ENCODE data around the gene PARVG. TPM values are rescaled to one million over a fixed set of nuclear protein-coding genes. Genes with fewer than 3 reads are reported as not detected.
A peak's percentile ranks its signal among the peaks of the same experiment; 100 is the strongest.

PARVG gene
- not detected in 2 replicates for total RNA-seq (2014; rRNA removed)
- percentile 19 among the genes with signal in this experiment for Bru-seq, nascent RNA
- BruChase-seq, experiment 1, labeled RNA remaining after a 6-hour chase: percentile 19 among the genes with signal in this experiment
- percentile 24 among the genes with signal in this experiment for BruChase-seq, experiment 2, labeled RNA remaining after a 2-hour chase
- long read RNA-seq: 0 reads

- TF ChIP-seq CTCF (conservative IDR thresholded peaks at IDR 0.05; ENCODE audit: low read depth, low read length): no peak
- no peak for ATAC-seq
- Histone ChIP-seq H3K9ac (ENCODE audit: low read length) (no peak within 1 kb of the TSS), H4K20me1 (ENCODE audit: low read length) (no peaks in the 10 kb centered on the region), H2AFZ (ENCODE audit: low read length) (no peak within 1 kb of the TSS), H3K9me2 (replicated peaks; ENCODE audit: low read length) (no peaks in the 10 kb centered on the region), H3K36me3 (ENCODE audit: low read depth, low read length) (no peaks in the 10 kb centered on the region), H3K4me2 (ENCODE audit: low read length) (no peak within 1 kb of the TSS), H3K27me3 (ENCODE audit: low read length) (no peaks in the 10 kb centered on the region), H3K4me1 (ENCODE audit: insufficient read depth, low read length) (no peaks in the 10 kb centered on the region), H3K4me3 (ENCODE audit: low read length) (no peak within 1 kb of the TSS), H3K79me2 (ENCODE audit: low read length) (no peaks in the 10 kb centered on the region), H3F3A (ENCODE audit: low read length, unreplicated experiment) (no peaks in the 10 kb centered on the region), H3K9me3 (ENCODE audit: low read length) (no peaks in the 10 kb centered on the region), H3K27ac (ENCODE audit: low read length) (no peak within 1 kb of the TSS)
- ChIA-PET POLR2A (ENCODE audit: unreplicated experiment) (no interaction called here), CTCF (no interaction called here)
- intact Hi-C loops (cut with micrococcal nuclease): no loop called here
- BruUV-seq (replicated peaks): no TSS peak
- peak; percentile 38 for DNase-seq
Measured at GRCh38 chr22:44180706-44181032, at the start of gene PARVG. PARVG (plus strand) TSS chr22:44180925; CDS start chr22:44183330, 2,405 bp downstream.

GRCh38 chr22:44131412-44131811 is 49.3 kb upstream of the PARVG start:
- Histone ChIP-seq H3F3A (ENCODE audit: low read length, unreplicated experiment) (no peaks in the 10 kb centered on the region), H3K4me3 (ENCODE audit: low read length) (no peak overlapping the region), H3K79me2 (ENCODE audit: low read length) (no peaks in the 10 kb centered on the region), H3K4me1 (ENCODE audit: insufficient read depth, low read length) (no peaks in the 10 kb centered on the region), H2AFZ (ENCODE audit: low read length) (no peak overlapping the region), H3K9ac (ENCODE audit: low read length) (no peak overlapping the region), H3K9me3 (ENCODE audit: low read length) (no peaks in the 10 kb centered on the region), H3K36me3 (ENCODE audit: low read depth, low read length) (0 out of 2 replicates have a peak, but pooled peaks cover 8% of the 10 kb centered on the region), H3K9me2 (replicated peaks; ENCODE audit: low read length) (no peaks in the 10 kb centered on the region), H3K4me2 (ENCODE audit: low read length) (no peak overlapping the region), H3K27me3 (ENCODE audit: low read length) (no peaks in the 10 kb centered on the region), H3K27ac (ENCODE audit: low read length) (no peak overlapping the region), H4K20me1 (ENCODE audit: low read length) (no peaks in the 10 kb centered on the region)
- no peak for ATAC-seq
- no TSS peak for BruUV-seq (replicated peaks)
- CTCF ChIA-PET: no interaction called here
- intact Hi-C loops (cut with micrococcal nuclease): no loop called here
- POLR2A ChIA-PET (ENCODE audit: unreplicated experiment): no interaction called here
- no peak for DNase-seq
- TF ChIP-seq CTCF (conservative IDR thresholded peaks at IDR 0.05; ENCODE audit: low read depth, low read length) (no peak), EZH2 (IDR thresholded peaks at IDR 0.05; ENCODE audit: low read length, unreplicated experiment) (no peak), EZH2phosphoT487 (IDR thresholded peaks at IDR 0.05; ENCODE audit: borderline replicate concordance, low read length) (no peak)

- intact Hi-C loops (cut with micrococcal nuclease): no loop called here
- H3K27me3 ChIP-seq (ENCODE audit: low read length): no peaks in the 10 kb centered on the region
- H4K20me1 ChIP-seq (ENCODE audit: low read length): no peaks in the 10 kb centered on the region
- H3F3A ChIP-seq (ENCODE audit: low read length, unreplicated experiment): no peaks in the 10 kb centered on the region
- H3K9ac ChIP-seq (ENCODE audit: low read length): no peak overlapping the region
- H3K9me2 ChIP-seq (replicated peaks; ENCODE audit: low read length): no peaks in the 10 kb centered on the region
- no peaks in the 10 kb centered on the region for H3K9me3 ChIP-seq (ENCODE audit: low read length)
- ATAC-seq (no peak), DNase-seq (no peak)
- no peak overlapping the region for H3K4me2 ChIP-seq (ENCODE audit: low read length)
- H3K4me3 ChIP-seq (ENCODE audit: low read length): no peak overlapping the region
- POLR2A ChIA-PET (ENCODE audit: unreplicated experiment): no interaction called here
- CTCF ChIA-PET: no interaction called here
- H3K79me2 ChIP-seq (ENCODE audit: low read length): no peaks in the 10 kb centered on the region
- no TSS peak for BruUV-seq (replicated peaks)
- H3K4me1 ChIP-seq (ENCODE audit: insufficient read depth, low read length): no peaks in the 10 kb centered on the region
- no peak for TF ChIP-seq EZH2 (IDR thresholded peaks at IDR 0.05; ENCODE audit: low read length, unreplicated experiment)
- peaks cover 15% of the 10 kb centered on the region for H3K36me3 ChIP-seq (ENCODE audit: low read depth, low read length)
- H3K27ac ChIP-seq (ENCODE audit: low read length): no peak overlapping the region
- H2AFZ ChIP-seq (ENCODE audit: low read length): no peak overlapping the region
Measured at GRCh38 chr22:44131989-44132685, 48.6 kb upstream of the PARVG start.
